ENCODE data around the gene GTF3C1.

DNA sequence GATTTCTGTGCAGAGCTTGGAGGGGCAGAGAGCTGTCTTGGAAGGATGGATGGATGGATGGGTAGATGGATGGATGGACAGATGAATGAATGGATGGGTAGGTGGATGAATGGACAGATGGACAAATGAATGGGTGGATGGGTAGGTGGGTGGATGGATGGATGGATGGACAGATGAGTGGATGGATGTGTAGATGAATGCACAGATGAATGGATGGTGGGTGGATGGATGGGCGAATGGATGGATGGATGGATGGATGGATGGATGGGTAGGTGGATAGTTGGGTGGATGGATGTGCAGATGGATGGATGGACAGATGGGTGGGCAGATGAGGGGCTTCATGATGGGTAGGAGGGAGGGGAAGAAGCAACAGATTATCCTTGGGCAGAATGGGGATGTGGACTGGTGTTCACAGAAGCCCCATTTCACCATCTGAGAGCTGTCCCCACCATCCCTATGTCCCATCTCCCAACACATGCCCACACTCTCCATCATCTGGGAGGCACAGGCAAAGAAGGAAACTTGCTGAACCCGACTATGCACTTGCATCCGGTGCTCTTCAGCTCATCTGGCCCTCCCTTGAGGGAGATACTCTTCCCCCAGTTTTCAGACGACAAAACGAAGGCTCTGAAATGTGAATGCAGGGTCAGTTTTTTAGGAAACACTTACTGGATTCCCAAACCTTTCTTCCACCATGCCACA, 90.6 kb downstream of the GTF3C1 start:
- TF ChIP-seq JUND (IDR thresholded peaks at IDR 0.05) (no peak), RXRA (IDR thresholded peaks at IDR 0.05) (no peak), EGR1 (IDR thresholded peaks at IDR 0.05; ENCODE audit: low read depth in 2 of 2) (no peak), YY1 (IDR thresholded peaks at IDR 0.05) (no peak), SP1 (IDR thresholded peaks at IDR 0.05) (no peak), GABPA (IDR thresholded peaks at IDR 0.05 in 1 of 2, conservative IDR thresholded peaks at IDR 0.05 in 1 of 2) (no peak), TAF1 (conservative IDR thresholded peaks at IDR 0.05) (no peak), RAD21 (IDR thresholded peaks at IDR 0.05) (no peak), HNF4G (IDR thresholded peaks at IDR 0.05) (no peak)
- TF ChIP-seq, protein P1, sequence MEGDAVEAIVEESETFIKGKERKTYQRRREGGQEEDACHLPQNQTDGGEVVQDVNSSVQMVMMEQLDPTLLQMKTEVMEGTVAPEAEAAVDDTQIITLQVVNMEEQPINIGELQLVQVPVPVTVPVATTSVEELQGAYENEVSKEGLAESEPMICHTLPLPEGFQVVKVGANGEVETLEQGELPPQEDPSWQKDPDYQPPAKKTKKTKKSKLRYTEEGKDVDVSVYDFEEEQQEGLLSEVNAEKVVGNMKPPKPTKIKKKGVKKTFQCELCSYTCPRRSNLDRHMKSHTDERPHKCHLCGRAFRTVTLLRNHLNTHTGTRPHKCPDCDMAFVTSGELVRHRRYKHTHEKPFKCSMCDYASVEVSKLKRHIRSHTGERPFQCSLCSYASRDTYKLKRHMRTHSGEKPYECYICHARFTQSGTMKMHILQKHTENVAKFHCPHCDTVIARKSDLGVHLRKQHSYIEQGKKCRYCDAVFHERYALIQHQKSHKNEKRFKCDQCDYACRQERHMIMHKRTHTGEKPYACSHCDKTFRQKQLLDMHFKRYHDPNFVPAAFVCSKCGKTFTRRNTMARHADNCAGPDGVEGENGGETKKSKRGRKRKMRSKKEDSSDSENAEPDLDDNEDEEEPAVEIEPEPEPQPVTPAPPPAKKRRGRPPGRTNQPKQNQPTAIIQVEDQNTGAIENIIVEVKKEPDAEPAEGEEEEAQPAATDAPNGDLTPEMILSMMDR (IDR thresholded peaks at IDR 0.05; ENCODE audit: low read depth, low read length, missing input control), result no peak
- TF ChIP-seq, protein P2, sequence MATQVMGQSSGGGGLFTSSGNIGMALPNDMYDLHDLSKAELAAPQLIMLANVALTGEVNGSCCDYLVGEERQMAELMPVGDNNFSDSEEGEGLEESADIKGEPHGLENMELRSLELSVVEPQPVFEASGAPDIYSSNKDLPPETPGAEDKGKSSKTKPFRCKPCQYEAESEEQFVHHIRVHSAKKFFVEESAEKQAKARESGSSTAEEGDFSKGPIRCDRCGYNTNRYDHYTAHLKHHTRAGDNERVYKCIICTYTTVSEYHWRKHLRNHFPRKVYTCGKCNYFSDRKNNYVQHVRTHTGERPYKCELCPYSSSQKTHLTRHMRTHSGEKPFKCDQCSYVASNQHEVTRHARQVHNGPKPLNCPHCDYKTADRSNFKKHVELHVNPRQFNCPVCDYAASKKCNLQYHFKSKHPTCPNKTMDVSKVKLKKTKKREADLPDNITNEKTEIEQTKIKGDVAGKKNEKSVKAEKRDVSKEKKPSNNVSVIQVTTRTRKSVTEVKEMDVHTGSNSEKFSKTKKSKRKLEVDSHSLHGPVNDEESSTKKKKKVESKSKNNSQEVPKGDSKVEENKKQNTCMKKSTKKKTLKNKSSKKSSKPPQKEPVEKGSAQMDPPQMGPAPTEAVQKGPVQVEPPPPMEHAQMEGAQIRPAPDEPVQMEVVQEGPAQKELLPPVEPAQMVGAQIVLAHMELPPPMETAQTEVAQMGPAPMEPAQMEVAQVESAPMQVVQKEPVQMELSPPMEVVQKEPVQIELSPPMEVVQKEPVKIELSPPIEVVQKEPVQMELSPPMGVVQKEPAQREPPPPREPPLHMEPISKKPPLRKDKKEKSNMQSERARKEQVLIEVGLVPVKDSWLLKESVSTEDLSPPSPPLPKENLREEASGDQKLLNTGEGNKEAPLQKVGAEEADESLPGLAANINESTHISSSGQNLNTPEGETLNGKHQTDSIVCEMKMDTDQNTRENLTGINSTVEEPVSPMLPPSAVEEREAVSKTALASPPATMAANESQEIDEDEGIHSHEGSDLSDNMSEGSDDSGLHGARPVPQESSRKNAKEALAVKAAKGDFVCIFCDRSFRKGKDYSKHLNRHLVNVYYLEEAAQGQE (IDR thresholded peaks at IDR 0.05), result no peak
- TF ChIP-seq, protein P3, sequence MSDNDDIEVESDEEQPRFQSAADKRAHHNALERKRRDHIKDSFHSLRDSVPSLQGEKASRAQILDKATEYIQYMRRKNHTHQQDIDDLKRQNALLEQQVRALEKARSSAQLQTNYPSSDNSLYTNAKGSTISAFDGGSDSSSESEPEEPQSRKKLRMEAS (IDR thresholded peaks at IDR 0.05), result no peak
- TF ChIP-seq, protein P4, sequence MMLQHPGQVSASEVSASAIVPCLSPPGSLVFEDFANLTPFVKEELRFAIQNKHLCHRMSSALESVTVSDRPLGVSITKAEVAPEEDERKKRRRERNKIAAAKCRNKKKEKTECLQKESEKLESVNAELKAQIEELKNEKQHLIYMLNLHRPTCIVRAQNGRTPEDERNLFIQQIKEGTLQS (IDR thresholded peaks at IDR 0.05), result no peak

All from liver (tissue), 3 donors.